IMR-90 (cell line): Measurements from ENCODE around the gene KRT9. TPM values are rescaled to one million over a fixed set of nuclear protein-coding genes. Genes with fewer than 3 reads are reported as not detected.

Experiments
- ATAC-seq: fragments of 200-7000 bp; cut with Tn5 transposase; 2 replicates; pipeline ENCODE4 v1.9.1; 2020; ENCODE audit warnings: low read depth, mild to moderate bottlenecking, moderate library complexity
- BruUV-seq: library from RNA; stranded (reverse); fragments of 400-500 nt; replicated peaks from 2 replicates; lab custom pipeline; 2021; lab: Mats Ljungman, UMichigan
- CTCF ChIA-PET: fragments of 300-600 bp; formaldehyde crosslinking; extraction: SDS; loops from one replicate; lab custom pipeline; 2021; ENCODE audit warnings: antibody characterized with exemption; lab: Yijun Ruan, JAX
- POLR2A ChIA-PET: fragments of 300-600 bp; sonication (Branson Sonifier 250); formaldehyde crosslinking; loops from one replicate; lab custom pipeline; 2022; ENCODE audit warnings: antibody characterized with exemption; ENCODE audit not compliant: unreplicated experiment; lab: Charles Lee
- DNase-seq: peaks from one replicate; pipeline ENCODE4 v3.0.0; 2013
- H2AFZ ChIP-seq: replicated peaks from 2 replicates; pipeline ENCODE3; 2013; ENCODE audit warnings: low read length, mild to moderate bottlenecking; ENCODE audit not compliant: poor library complexity
- H2AK5ac ChIP-seq: 2 replicates; pipeline ENCODE4 v1.6.1; 2013; ENCODE audit warnings: low read depth, low read length, inconsistent platforms
- H2AK9ac ChIP-seq: replicated peaks from 2 replicates; pipeline ENCODE3; 2013; ENCODE audit warnings: mild to moderate bottlenecking, low read depth, low read length, moderate library complexity; ENCODE audit not compliant: poor library complexity
- H2BK120ac ChIP-seq: 2 replicates; pipeline ENCODE4 v1.6.1; 2013; ENCODE audit warnings: low read depth, low read length, inconsistent platforms
- H2BK15ac ChIP-seq: 3 replicates; pipeline ENCODE4 v1.6.1; 2013; ENCODE audit warnings: low read depth, low read length, inconsistent platforms
- H2BK20ac ChIP-seq: 2 replicates; pipeline ENCODE4 v1.6.1; 2013; ENCODE audit warnings: low read depth, mild to moderate bottlenecking, inconsistent platforms, low read length, moderate library complexity
- H2BK5ac ChIP-seq: 2 replicates; pipeline ENCODE4 v1.6.1; 2013; ENCODE audit warnings: mild to moderate bottlenecking, low read depth, low read length, inconsistent platforms; ENCODE audit not compliant: poor library complexity, severe bottlenecking
- H3K14ac ChIP-seq: replicated peaks from 2 replicates; pipeline ENCODE4 v1.6.1; 2013; ENCODE audit warnings: low read depth, low read length, inconsistent platforms
- H3K18ac ChIP-seq: 2 replicates; pipeline ENCODE4 v1.6.1; 2013; ENCODE audit warnings: low read depth, low read length, control low read depth
- H3K23ac ChIP-seq: 2 replicates; pipeline ENCODE4 v1.6.1; 2013; ENCODE audit warnings: low read depth, low read length, inconsistent platforms
- H3K27ac ChIP-seq: 2 replicates; pipeline ENCODE4 v1.5.1; 2013; ENCODE audit warnings: mild to moderate bottlenecking, control low read depth, low read length; ENCODE audit not compliant: insufficient read depth
- H3K27me3 ChIP-seq: 2 replicates; pipeline ENCODE4 v1.6.1; 2013; ENCODE audit warnings: low read length; ENCODE audit not compliant: control insufficient read depth, insufficient read depth
- H3K36me3 ChIP-seq: 2 replicates; pipeline ENCODE4 v1.6.1; 2013; ENCODE audit warnings: low read length, mixed read lengths; ENCODE audit not compliant: control insufficient read depth, insufficient read depth
- H3K4ac ChIP-seq: 2 replicates; pipeline ENCODE4 v1.6.1; 2013; ENCODE audit warnings: low read depth, low read length, inconsistent platforms
- H3K4me1 ChIP-seq: 2 replicates; pipeline ENCODE4 v1.6.1; 2013; ENCODE audit warnings: low read length, mixed read lengths; ENCODE audit not compliant: control insufficient read depth, insufficient read depth
- H3K4me2 ChIP-seq: 2 replicates; pipeline ENCODE4 v1.6.1; 2013; ENCODE audit warnings: low read depth, mild to moderate bottlenecking, control low read depth, low read length, moderate library complexity
- H3K4me3 ChIP-seq: 2 replicates; pipeline ENCODE4 v1.5.1; 2013; ENCODE audit warnings: low read depth, mild to moderate bottlenecking, control low read depth, low read length, moderate library complexity; ENCODE audit not compliant: insufficient read depth
- H3K56ac ChIP-seq: 2 replicates; pipeline ENCODE4 v1.6.1; 2013; ENCODE audit warnings: low read length, inconsistent platforms; ENCODE audit not compliant: insufficient read depth; ENCODE audit errors: extremely low read depth
- H3K79me1 ChIP-seq, 2 experiments: 2 replicates each; pipeline ENCODE4 v1.6.1; 2013; ENCODE audit warnings: low read length in 2 of 2, inconsistent platforms in 1 of 2, low read depth in 1 of 2
- H3K9ac ChIP-seq: 2 replicates; pipeline ENCODE4 v1.6.1; 2013; ENCODE audit warnings: low read depth, low read length, control low read depth
- H3K9me1 ChIP-seq: 2 replicates; pipeline ENCODE4 v1.6.1; 2013; ENCODE audit warnings: low read length, inconsistent platforms; ENCODE audit not compliant: insufficient read depth
- H3K9me3 ChIP-seq: 2 replicates; pipeline ENCODE4 v1.6.1; 2013; ENCODE audit warnings: low read length; ENCODE audit not compliant: control insufficient read depth, insufficient read depth
- H4K20me1 ChIP-seq: 2 replicates; pipeline ENCODE4 v1.6.1; 2013; ENCODE audit warnings: low read length, inconsistent platforms; ENCODE audit not compliant: insufficient read depth
- H4K5ac ChIP-seq: 2 replicates; pipeline ENCODE4 v1.6.1; 2013; ENCODE audit warnings: mild to moderate bottlenecking, low read depth, low read length, control low read depth
- H4K8ac ChIP-seq, 2 experiments: 2 replicates each; pipeline ENCODE4 v1.6.1; 2013; ENCODE audit warnings: low read depth in 2 of 2, low read length in 2 of 2, control low read depth in 1 of 2, inconsistent platforms in 1 of 2
- H4K91ac ChIP-seq: 2 replicates; pipeline ENCODE4 v1.6.1; 2013; ENCODE audit warnings: low read depth, low read length, inconsistent platforms; ENCODE audit not compliant: insufficient read depth
- BHLHE40 ChIP-seq: fragments of 150-350 bp; IDR thresholded peaks from 2 replicates; pipeline ENCODE4 v1.6.1; 2016; ENCODE audit warnings: mild to moderate bottlenecking, low read depth, low read length
- CEBPB ChIP-seq: IDR thresholded peaks from 2 replicates; pipeline ENCODE4 v1.6.1; 2012; ENCODE audit warnings: low read depth, low read length, improper control_type of control experiment
- FOS ChIP-seq: fragments of 150-350 bp; IDR thresholded peaks from 2 replicates; pipeline ENCODE4 v1.6.1; 2016; ENCODE audit warnings: low read depth, low read length
- MAFK ChIP-seq: IDR thresholded peaks from 2 replicates; pipeline ENCODE4 v1.6.1; 2012; ENCODE audit warnings: low read depth, low read length, improper control_type of control experiment
- MAZ ChIP-seq: IDR thresholded peaks from 2 replicates; pipeline ENCODE4 v1.6.1; 2012; ENCODE audit warnings: low read depth, mild to moderate bottlenecking, low read length, improper control_type of control experiment, moderate library complexity, borderline replicate concordance
- NFE2L2 ChIP-seq: fragments of 150-350 bp; IDR thresholded peaks from 2 replicates; pipeline ENCODE4 v1.6.1; 2016; ENCODE audit warnings: low read depth, mild to moderate bottlenecking, low read length
- RAD21 ChIP-seq: IDR thresholded peaks from 2 replicates; pipeline ENCODE4 v1.6.1; 2012; ENCODE audit warnings: low read length, improper control_type of control experiment
- RCOR1 ChIP-seq: IDR thresholded peaks from 2 replicates; pipeline ENCODE4 v1.6.1; 2012; ENCODE audit warnings: mild to moderate bottlenecking, low read length, improper control_type of control experiment; ENCODE audit not compliant: insufficient replicate concordance
- WGBS, 2 experiments: methylation state at CpG; one replicate each; pipeline versions ENCODE4 v1.1.5 to v1.1.7; 2013; ENCODE audit warnings: missing lambda C conversion rate in 2 of 2; ENCODE audit not compliant: insufficient read length in 1 of 2; ENCODE audit errors: extremely low coverage in 2 of 2; 5-methylcytosine and 5-hydroxymethylcytosine counted together
- dilution Hi-C: fragments of 300-500 bp; cut with HindIII; formaldehyde crosslinking; loops from one replicate; pipeline ENCODE4 v1.14.3; 2018; ENCODE audit warnings: low sequenced_read_pairs; ENCODE audit not compliant: unreplicated experiment
- in situ Hi-C: fragments of 300-500 bp; cut with MboI; formaldehyde crosslinking; loops from 3 replicates; pipeline ENCODE4 v1.14.3; 2019; ENCODE audit warnings: low sequenced_read_pairs, inconsistent platforms, mixed read lengths
- intact Hi-C: fragments of 100-400 bp; cut with micrococcal nuclease; formaldehyde crosslinking; loops from 2 replicates; pipeline ENCODE4 v1.10.0; 2022
- polyA plus RNA-seq, 3 experiments: library from polyadenylated mRNA; depleted of rRNA; stranded (reverse); fragments of >200 nt; gene quantifications; 2 replicates each; pipeline ENCODE4 v1.2.3, GENCODE V29; 2012; ENCODE audit warnings: low replicate concordance in 1 of 3
- total RNA-seq: library from RNA; depleted of rRNA; stranded (reverse); fragments of >200 nt; gene quantifications from 2 replicates; pipeline ENCODE4 v1.2.3, GENCODE V29; 2012
- TF ChIP-seq, protein P1 (sequence below): fragments of 150-350 bp; IDR thresholded peaks from 2 replicates; pipeline ENCODE4 v1.6.1; 2017; ENCODE audit warnings: mild to moderate bottlenecking, antibody characterized with exemption, low read length, low read depth
- TF ChIP-seq, protein P2 (sequence below): fragments of 150-350 bp; IDR thresholded peaks from 2 replicates; pipeline ENCODE4 v1.6.1; 2016; ENCODE audit warnings: low read depth, mild to moderate bottlenecking, low read length, moderate library complexity, borderline replicate concordance
- TF ChIP-seq, protein P3 (sequence below): conservative IDR thresholded peaks from 2 replicates; pipeline ENCODE4 v1.5.1; 2012; ENCODE audit warnings: mild to moderate bottlenecking, low read depth, low read length, improper control_type of control experiment

The KRT9 gene
- total and polyA plus RNA-seq, 2 of the 4 experiments (the other 2 are of a cell fraction): not detected

DNA sequence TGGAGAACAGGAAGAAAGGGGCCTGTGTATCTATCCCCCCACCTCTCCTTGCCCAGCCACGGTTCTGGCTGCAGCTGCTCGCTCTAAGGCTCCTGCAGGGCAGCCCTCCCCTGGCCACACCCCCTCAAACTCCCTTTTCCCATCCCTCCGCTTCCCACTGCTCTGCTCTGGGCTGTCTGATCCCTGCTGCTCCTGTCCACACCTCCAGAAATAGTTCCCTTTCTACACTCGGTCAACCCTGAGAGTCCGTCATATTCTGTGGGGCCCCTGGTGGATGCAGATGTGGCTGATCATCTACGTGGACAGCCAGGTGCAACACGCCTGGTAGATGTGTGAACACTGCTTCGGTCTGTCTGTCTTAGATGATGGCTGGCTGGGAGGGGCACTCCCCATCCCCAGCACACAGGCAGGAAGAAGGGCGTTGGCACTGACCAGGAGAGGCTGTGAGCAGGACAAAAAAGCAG lies 24.4 kb downstream of the KRT9 start (continued):
- TF ChIP-seq, protein P1, sequence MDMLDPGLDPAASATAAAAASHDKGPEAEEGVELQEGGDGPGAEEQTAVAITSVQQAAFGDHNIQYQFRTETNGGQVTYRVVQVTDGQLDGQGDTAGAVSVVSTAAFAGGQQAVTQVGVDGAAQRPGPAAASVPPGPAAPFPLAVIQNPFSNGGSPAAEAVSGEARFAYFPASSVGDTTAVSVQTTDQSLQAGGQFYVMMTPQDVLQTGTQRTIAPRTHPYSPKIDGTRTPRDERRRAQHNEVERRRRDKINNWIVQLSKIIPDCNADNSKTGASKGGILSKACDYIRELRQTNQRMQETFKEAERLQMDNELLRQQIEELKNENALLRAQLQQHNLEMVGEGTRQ: no peak

DNA sequence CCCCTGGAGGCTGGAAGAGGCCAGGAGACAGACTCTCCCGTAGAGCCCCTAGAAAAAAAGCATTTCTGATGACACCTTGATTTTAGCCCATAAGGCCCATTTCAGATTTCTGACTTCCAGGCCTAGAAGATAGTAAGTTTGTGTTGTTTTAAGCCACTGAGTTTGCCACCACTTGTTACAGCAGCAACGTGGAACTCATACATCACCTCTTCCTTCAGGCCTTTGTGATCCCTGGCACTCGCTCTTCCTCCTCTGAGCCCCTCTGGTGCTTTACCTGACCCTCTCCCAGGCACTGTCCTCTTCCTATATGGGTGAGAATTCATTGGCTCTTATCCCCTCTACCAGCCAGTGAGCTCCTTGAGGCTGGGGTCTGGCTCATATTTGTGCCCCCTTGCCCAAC lies 25.0 kb downstream of the KRT9 start:
- ChIA-PET POLR2A (no interaction called here), CTCF (no interaction called here)
- Histone ChIP-seq H2BK120ac (peak overlapping the region; percentile 97), H3K27ac (no peak overlapping the region), H2AK5ac (peak overlapping the region; percentile 100), H3K79me1 (no peaks in the 10 kb centered on the region), H3K36me3 (no peaks in the 10 kb centered on the region), H3K56ac (no peak overlapping the region), H3K4me3 (no peak overlapping the region), H3K4ac (peak overlapping the region; percentile 99), H3K27me3 (no peaks in the 10 kb centered on the region), H2BK5ac (no peak overlapping the region), H3K14ac (no peak overlapping the region), H2AK9ac (peak overlapping the region; percentile 100), H3K9me1 (peaks cover 12% of the 10 kb centered on the region), H3K18ac (no peak overlapping the region), H4K8ac (peak overlapping the region in 1 of 2 experiments; percentile 94; a peak in 1 of 4 replicates), H4K5ac (peak overlapping the region; percentile 38; the same call in 1 of the 2 replicates), H4K20me1 (no peaks in the 10 kb centered on the region), H3K9me3 (peaks cover 4% of the 10 kb centered on the region), H3K9ac (no peak overlapping the region), H2AFZ (no peak overlapping the region), H3K4me2 (no peak overlapping the region), H3K23ac (no peak overlapping the region), H2BK20ac (peak overlapping the region; percentile 97), H4K91ac (peak overlapping the region; percentile 99), H2BK15ac (peak overlapping the region; percentile 95), H3K4me1 (peaks cover 21% of the 10 kb centered on the region)
- dilution Hi-C loops (no loop called here), intact Hi-C loops (loop anchor here (5.0 kb wide), 1 partner anchor 900 kb away; the partner anchor contains the start of gene SMARCE1), in situ Hi-C loops (loop anchor here (5.0 kb wide), 1 partner anchor 640 kb away; no protein-coding TSS in a partner anchor)
- DNase-seq (no peak), ATAC-seq (no peak)
- no TSS peak for BruUV-seq
- WGBS, 2 experiments: no CpG with 5 or more reads among the region's 3 CpGs
- TF ChIP-seq, protein P2, sequence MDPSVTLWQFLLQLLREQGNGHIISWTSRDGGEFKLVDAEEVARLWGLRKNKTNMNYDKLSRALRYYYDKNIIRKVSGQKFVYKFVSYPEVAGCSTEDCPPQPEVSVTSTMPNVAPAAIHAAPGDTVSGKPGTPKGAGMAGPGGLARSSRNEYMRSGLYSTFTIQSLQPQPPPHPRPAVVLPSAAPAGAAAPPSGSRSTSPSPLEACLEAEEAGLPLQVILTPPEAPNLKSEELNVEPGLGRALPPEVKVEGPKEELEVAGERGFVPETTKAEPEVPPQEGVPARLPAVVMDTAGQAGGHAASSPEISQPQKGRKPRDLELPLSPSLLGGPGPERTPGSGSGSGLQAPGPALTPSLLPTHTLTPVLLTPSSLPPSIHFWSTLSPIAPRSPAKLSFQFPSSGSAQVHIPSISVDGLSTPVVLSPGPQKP: no peak
- no peak for TF ChIP-seq FOS
- TF ChIP-seq RAD21: no peak
- no peak for TF ChIP-seq BHLHE40
- TF ChIP-seq, protein P3, sequence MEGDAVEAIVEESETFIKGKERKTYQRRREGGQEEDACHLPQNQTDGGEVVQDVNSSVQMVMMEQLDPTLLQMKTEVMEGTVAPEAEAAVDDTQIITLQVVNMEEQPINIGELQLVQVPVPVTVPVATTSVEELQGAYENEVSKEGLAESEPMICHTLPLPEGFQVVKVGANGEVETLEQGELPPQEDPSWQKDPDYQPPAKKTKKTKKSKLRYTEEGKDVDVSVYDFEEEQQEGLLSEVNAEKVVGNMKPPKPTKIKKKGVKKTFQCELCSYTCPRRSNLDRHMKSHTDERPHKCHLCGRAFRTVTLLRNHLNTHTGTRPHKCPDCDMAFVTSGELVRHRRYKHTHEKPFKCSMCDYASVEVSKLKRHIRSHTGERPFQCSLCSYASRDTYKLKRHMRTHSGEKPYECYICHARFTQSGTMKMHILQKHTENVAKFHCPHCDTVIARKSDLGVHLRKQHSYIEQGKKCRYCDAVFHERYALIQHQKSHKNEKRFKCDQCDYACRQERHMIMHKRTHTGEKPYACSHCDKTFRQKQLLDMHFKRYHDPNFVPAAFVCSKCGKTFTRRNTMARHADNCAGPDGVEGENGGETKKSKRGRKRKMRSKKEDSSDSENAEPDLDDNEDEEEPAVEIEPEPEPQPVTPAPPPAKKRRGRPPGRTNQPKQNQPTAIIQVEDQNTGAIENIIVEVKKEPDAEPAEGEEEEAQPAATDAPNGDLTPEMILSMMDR: no peak
- no peak for TF ChIP-seq NFE2L2
- no peak for TF ChIP-seq MAFK
- TF ChIP-seq, protein P1: no peak
- no peak for TF ChIP-seq CEBPB
- TF ChIP-seq MAZ: no peak
- no peak for TF ChIP-seq RCOR1
